GM18873 (cell line): Measurements from ENCODE around the gene TTC33.
"Not testable (repeated sequence)": the region's sequence is repeated elsewhere in the genome, so short reads cannot be mapped to it uniquely, and the experiment has no call there.

Source experiments
- ATAC-seq: cut with Tn5 transposase; IDR thresholded peaks from one replicate; pipeline ENCODE4 v1.9.1; 2021; ENCODE audit warnings: mild to moderate bottlenecking, moderate library complexity, moderate number of reproducible peaks; ENCODE audit not compliant: unreplicated experiment, low FRiP score

Gene TTC33

GRCh38 chr5:40660751-40661150 lies 95.0 kb downstream of the TTC33 start:
- ATAC-seq = no peak

GRCh38 chr5:40656766-40657165 lies 99.0 kb downstream of the TTC33 start:
- no peak for ATAC-seq

GRCh38 chr5:40656091-40656490 lies 99.7 kb downstream of the TTC33 start:
- not testable (repeated sequence) for ATAC-seq

GRCh38 chr5:40655138-40655537 lies 100.6 kb downstream of the TTC33 start:
- ATAC-seq = no peak

GRCh38 chr5:40654377-40654991 lies 101.3 kb downstream of the TTC33 start:
- ATAC-seq = no peak

GRCh38 chr5:40653221-40654022 lies 102.3 kb downstream of the TTC33 start:
- ATAC-seq = no peak

GRCh38 chr5:40652441-40653220 lies 103.1 kb downstream of the TTC33 start:
- ATAC-seq = no peak

GRCh38 chr5:40651201-40651600 lies 104.6 kb downstream of the TTC33 start:
- ATAC-seq = no peak

- ATAC-seq = no peak
These were observed 106.2 kb downstream of the TTC33 start for GRCh38 chr5:40649463-40650030.

- ATAC-seq = no peak
These were observed 107.6 kb downstream of the TTC33 start for GRCh38 chr5:40648150-40648549.

- ATAC-seq = no peak
These were observed 109.5 kb downstream of the TTC33 start for GRCh38 chr5:40646266-40646665.

GRCh38 chr5:40639531-40639930 lies 116.2 kb downstream of the TTC33 start:
- ATAC-seq = not testable (repeated sequence)

GRCh38 chr5:40634593-40634992 lies 121.2 kb downstream of the TTC33 start:
- ATAC-seq = no peak

- ATAC-seq = no peak
These were observed 121.6 kb downstream of the TTC33 start for GRCh38 chr5:40634154-40634553.

GRCh38 chr5:40631236-40631635 lies 124.5 kb downstream of the TTC33 start:
- ATAC-seq = no peak

GRCh38 chr5:40630126-40630525 lies 125.6 kb downstream of the TTC33 start:
- no peak for ATAC-seq

GRCh38 chr5:40628407-40628806 lies 127.4 kb downstream of the TTC33 start:
- ATAC-seq = no peak

GRCh38 chr5:40627706-40628105 lies 128.1 kb downstream of the TTC33 start:
- no peak for ATAC-seq

- no peak for ATAC-seq
These were observed 129.0 kb downstream of the TTC33 start for GRCh38 chr5:40626801-40627200.

- no peak for ATAC-seq
These were observed 132.0 kb downstream of the TTC33 start for GRCh38 chr5:40623480-40624420.
